ENCODE results near the gene LGALS16.
"Not testable (repeated sequence)": the region's sequence is repeated elsewhere in the genome, so short reads cannot be mapped to it uniquely, and the experiment has no call there.

Gene LGALS16

DNA sequence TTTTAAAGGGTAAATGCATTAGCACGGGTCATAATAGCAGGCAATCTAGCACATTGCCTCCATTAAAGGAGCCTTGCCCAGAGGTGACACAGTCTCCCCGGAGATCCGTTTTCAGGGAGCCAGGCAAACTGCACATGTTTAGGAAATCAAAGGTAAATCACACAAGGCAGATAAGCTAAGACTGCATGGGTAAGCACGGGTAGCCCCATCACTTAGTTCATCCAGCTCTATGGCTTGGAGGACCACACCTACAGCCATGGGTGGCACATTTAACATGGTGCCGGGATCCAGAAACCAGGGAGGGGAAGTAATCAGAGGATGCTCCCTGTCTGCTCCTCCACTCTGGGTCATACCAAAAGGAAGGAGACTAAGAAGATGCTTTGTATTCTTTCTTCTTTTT lies 16.8 kb downstream of the LGALS16 start:
- DNase-seq, result no peak
- in situ Hi-C loops (cut with MboI; ENCODE audit: low pct_unique_long_range_greater_than_20kb, low sequenced_read_pairs), result loop anchor here (25.0 kb wide), 1 partner anchor 110 kb away; no protein-coding TSS in a partner anchor

DNA sequence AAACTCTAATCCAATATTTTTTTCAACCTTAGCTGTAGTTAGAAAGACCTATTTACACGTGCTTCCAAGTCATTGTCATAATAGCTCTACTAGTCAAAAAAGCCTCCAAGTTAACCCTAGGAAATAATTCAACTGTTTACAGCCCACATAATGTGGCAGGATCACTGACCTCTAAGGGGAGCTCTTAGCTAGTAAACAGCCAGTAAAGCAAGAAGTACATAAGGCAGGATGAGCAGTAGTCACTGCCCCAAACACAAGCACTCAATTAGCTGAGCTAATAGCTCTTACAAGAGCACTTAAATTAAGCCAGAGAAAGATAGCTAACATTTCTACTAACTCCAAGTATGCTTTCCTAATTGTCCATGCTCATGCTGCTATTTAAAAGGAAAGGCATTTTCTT lies 18.1 kb downstream of the LGALS16 start:
- not testable (repeated sequence) for DNase-seq
- in situ Hi-C loops (cut with MboI; ENCODE audit: low pct_unique_long_range_greater_than_20kb, low sequenced_read_pairs), result loop anchor here (25.0 kb wide), 1 partner anchor 112 kb away; no protein-coding TSS in a partner anchor

DNA sequence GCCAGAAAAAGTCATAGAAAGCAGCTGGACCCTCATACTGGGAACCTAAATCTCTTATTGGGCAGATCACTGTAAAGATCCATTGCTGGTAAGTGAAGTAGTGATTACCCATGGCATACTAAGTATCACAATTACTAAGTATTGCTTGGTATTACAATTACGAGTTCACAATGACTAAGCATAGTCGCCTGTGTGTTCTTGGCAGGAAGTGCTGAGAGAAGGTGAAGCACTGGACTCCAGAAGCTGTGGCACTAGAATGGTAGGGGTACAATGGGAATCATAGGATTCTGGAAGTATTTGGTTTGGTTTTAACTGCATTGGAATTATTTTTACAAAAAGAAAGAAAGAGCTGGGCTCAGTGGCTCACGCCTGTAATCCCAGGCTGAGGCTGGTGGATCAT lies 20.3 kb downstream of the LGALS16 start:
- no peak for DNase-seq
- in situ Hi-C loops (cut with MboI; ENCODE audit: low pct_unique_long_range_greater_than_20kb, low sequenced_read_pairs), result no loop called here

DNA sequence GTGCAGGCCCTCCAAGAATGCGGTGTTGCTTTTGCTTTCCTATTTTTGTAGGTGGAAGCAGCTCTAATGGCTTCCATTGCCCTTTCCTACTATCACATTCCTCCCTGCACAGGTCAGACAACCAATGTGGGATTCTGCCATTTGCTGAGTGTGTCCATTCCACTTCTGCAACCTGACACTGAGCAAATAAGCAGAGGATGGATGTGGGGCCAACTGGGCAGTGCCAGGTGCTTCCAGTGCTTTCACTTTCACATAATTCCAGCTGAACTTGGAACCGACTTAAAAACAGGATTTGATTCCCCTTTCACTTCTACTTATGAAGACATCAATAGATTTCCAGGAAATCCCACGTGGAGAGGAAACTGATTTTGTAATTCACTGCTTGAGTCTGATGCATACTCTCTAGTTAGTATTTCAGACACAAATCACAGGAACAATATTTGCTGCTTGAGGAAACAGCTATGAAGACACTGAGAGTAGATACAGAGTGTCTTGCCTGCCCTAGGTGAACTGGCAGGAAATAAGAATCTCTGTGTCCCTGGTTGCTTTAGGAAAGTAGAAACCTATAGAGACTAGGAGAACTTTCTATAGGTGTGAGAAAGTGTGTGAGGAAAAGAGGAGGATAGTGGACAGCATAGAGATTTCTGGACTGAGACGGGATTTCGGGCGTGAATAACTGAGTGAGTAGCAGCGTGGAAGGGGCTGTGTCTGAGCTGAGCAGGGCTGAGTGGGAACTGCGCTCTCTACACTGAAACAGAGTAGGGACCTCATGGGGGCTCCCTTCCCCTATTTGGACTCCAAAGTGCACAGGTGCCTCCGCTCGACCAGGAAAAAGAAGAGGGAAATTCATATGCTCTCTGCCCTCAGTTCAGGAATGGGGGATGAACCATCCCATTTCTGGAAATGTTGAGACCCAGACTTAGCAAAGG lies 22.5 kb downstream of the LGALS16 start:
- in situ Hi-C loops (cut with MboI; ENCODE audit: low pct_unique_long_range_greater_than_20kb, low sequenced_read_pairs), result no loop called here
- DNase-seq, result no peak

DNA sequence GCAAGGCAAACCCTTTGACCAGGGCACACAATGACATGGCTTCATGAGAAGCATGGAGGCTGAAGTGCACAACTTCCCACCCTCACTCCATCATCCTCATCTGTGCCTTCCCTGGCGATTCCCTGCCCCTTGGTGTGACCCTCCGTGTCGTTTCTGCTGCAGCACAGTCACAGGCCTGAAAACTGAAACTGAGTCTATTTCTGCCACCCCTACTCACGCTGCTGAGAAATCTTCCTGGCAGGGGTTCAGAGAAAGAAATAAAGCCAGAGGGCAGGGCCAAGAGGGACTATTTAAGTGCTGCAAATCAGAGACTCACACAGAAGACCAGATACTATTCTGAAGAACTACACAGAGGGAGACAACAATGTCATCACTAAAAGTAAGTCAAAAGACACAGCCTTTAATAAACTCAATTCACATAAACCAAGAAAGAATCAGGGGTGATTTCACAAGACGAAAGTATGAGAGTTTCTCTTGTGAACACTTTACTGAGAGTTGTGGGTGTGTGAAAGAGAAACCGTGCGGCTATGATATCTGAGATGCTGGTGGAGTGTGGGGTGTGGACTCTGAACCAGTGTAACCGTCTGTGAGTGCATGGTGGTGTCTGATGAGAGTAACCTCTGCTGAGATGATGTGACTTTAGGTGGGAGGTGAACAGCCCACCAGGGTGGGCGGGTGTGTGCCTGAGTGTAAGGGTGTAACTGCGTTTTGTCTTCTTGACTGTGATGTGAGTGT lies 23.5 kb downstream of the LGALS16 start:
- in situ Hi-C loops (cut with MboI; ENCODE audit: low pct_unique_long_range_greater_than_20kb, low sequenced_read_pairs), result no loop called here
- no peak for DNase-seq

DNA sequence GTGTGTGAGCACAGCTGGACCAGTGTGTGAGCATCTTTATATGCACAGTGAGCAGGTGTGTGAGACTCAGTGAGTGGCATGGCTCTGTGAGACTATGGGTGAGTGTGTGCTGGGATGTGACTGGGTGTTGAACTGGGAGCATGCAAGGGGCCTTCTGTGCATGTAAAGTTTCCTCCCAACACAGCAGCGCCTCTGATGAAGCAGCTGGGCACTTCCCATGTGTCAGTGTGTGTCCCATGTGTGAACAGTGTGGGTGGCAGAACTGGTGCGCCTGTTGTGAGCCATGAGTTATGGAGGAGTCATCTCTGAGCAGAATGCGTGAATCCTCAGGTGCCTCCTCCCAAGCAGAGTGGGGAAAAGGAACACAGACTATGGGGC lies 24.1 kb downstream of the LGALS16 start:
- in situ Hi-C loops (cut with MboI; ENCODE audit: low pct_unique_long_range_greater_than_20kb, low sequenced_read_pairs), result no loop called here
- no peak for DNase-seq

DNA sequence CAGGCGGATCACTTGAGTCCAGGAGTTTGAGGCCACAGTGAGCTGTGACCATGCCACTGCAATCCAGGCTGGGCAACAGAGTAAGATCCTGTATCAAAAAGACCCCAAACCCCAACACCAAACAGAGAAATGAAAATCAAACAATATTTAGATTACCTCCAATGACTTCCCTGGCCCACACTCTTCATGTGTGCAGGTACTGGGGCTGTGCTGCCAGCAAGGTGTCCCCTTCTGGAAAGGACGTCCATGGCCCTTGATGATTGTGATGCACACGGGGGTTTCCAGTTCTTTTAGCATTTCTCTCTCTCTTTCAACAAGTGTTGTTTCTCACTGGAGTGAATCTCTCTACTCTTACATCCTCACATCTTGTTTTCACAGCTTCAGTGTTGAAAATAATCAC lies 24.9 kb downstream of the LGALS16 start:
- in situ Hi-C loops (cut with MboI; ENCODE audit: low pct_unique_long_range_greater_than_20kb, low sequenced_read_pairs), result no loop called here
- DNase-seq, result no peak

DNA sequence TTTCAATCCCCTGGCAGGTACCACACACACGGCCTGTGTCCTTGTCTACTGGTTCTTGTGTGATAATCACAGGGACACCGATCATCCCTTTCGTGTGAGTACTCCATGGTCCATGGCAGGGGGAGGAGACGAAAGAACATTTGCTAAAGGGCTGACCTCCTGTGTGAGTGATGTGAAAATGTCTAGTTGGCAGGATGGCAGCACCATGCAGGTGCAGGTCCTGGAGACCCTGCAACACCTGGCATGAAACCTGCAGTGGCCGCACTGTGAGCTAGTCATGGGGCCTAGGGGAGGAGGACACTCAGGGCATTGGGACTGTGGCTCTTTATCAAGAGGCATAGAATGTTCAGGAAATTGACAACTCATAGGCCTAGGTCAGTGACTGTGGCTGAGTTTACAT lies 25.7 kb downstream of the LGALS16 start:
- in situ Hi-C loops (cut with MboI; ENCODE audit: low pct_unique_long_range_greater_than_20kb, low sequenced_read_pairs), result no loop called here

DNA sequence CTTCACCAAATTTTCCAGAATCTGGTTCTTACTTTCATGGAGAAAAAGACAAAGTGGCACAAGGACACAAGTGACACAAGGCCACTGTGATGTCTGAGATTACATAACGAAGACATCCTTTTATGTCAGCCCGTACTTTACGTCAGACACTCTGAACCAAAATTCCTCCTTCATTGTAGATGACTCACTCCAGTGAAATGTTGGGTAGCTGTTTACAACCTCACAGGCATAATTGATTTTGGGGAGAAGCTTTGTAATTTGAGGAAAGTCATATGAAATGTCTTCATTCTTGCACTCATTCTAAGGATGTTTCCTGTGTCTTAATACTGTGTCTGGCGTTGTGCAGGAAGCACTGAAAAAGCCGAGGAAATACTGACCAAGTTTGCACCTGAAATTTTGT lies 28.6 kb downstream of the LGALS16 start:
- DNase-seq, result no peak
- in situ Hi-C loops (cut with MboI; ENCODE audit: low pct_unique_long_range_greater_than_20kb, low sequenced_read_pairs), result no loop called here

More for the DNA sequence above, 25.7 kb downstream of the LGALS16 start:
- DNase-seq, result no peak

DNA sequence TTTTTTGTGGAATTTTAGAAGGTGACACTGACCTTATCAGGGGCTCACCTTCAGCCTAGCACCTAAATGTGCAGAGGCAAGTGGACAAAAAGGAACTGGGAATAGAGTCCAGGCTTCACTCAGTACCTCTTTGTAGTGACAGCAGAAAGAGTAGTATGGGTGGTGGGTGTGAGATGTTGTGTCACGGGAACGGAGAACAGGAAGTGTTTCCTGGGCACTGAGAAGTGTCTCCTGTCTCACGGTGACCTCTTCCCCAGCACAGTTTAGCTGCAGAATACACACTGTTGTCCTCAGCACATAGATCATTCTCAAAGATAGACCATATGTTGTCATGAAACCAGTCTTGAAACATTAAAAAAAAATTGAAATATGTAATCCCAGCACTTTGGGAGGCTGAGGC lies 31.0 kb downstream of the LGALS16 start:
- no peak for DNase-seq

DNA sequence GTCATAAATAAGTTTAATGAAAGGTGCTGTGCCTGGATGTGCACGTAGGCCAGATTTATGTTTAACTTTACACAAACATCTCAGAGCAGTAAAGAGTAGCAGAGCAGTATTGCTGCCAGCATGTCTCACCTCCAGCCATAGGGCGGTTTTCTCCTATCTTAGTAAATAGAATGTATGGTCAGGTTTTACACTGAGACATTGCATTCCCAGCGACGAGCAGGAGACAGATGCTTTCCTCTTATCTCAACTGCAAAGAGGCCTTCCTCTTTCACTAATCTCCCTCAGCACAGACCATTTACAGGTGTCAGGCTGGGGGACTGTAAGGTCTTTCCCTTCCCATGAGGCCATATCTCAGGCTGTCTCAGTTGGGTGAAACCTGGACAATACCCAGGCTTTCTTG lies 32.9 kb downstream of the LGALS16 start:
- DNase-seq; in situ Hi-C loops (cut with MboI; ENCODE audit: low pct_unique_long_range_greater_than_20kb, low sequenced_read_pairs): not testable (repeated sequence)

More for the DNA sequence above, 31.0 kb downstream of the LGALS16 start:
- in situ Hi-C loops (cut with MboI; ENCODE audit: low pct_unique_long_range_greater_than_20kb, low sequenced_read_pairs), result no loop called here

DNA sequence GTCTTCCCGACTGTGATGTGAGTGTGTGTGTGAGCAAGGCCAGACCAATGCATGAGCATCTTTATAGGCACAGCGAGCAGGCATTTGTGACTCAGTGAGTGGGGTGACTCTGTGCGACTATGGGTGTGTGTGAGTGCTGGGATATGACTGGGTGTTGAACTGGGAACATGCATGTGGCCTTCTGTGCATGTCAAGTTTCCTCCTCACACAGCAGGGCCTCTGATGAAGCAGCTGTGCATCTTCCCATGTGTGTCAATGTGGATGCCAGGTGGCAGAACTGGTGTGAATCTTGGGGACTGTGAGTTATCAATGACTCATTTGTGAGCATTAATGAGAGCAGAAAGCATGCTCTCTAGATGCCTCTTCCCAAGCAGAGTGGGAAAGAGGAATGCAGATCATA lies 36.5 kb downstream of the LGALS16 start:
- no peak for DNase-seq
- in situ Hi-C loops (cut with MboI; ENCODE audit: low pct_unique_long_range_greater_than_20kb, low sequenced_read_pairs), result no loop called here

DNA sequence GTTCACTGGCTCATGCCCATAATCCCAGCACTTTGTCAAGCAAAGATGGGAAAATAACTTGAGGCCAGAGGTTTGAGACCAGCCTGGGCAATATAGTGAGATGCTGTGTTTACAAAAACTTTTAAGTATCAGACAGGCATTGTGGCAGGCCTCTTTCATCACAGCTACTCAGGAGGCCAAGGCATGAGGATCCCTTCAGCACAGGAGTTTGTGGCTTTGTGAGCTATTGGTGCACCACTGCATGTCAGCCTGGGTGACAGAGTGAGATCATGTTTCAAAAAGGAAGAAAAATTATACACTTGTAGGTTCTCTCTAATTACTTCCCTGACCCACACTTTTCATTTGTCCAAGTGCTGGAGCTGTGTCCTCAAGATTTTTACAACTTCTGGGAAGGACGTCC lies 37.1 kb downstream of the LGALS16 start:
- no peak for DNase-seq
- in situ Hi-C loops (cut with MboI; ENCODE audit: low pct_unique_long_range_greater_than_20kb, low sequenced_read_pairs), result no loop called here

DNA sequence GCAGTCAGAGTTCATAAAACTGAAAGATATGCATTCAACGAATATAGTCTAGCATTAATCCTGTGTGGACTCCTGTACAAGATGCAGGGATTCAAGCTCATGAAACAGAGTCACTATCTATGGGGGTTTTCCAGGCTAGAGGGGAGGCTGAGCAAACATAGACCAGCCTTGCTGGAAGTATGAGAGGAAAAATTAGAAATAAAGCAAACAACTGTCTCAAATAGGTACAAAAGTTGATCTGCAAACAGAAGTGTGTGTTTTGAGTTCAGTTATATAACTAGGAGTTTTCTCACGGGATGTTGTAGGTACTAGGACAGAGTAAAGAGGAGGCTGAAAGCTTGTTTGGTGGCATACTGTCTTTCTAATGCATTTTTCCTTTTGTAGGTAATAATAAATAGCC lies 40.0 kb downstream of the LGALS16 start:
- no peak for DNase-seq
- in situ Hi-C loops (cut with MboI; ENCODE audit: low pct_unique_long_range_greater_than_20kb, low sequenced_read_pairs), result no loop called here

DNA sequence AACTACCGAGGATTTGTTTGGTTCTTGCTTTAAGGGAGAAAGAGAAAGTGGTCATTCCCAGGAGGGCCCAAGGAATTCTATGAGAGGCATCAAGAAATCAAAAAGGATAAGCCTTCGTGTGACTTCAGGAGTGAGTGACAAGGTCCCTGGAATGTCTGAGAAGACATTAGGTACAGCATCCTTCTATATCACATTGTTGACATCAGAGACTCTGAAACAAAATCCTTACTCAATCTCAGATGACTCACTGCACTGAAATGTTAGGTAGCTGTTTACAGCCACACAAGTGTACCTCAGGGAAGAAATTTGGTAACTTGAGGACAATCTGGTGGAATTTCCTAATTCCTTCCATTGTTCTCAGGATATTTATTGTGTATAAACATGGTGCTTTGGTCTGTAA lies 40.7 kb downstream of the LGALS16 start:
- in situ Hi-C loops (cut with MboI; ENCODE audit: low pct_unique_long_range_greater_than_20kb, low sequenced_read_pairs), result no loop called here
- no peak for DNase-seq

DNA sequence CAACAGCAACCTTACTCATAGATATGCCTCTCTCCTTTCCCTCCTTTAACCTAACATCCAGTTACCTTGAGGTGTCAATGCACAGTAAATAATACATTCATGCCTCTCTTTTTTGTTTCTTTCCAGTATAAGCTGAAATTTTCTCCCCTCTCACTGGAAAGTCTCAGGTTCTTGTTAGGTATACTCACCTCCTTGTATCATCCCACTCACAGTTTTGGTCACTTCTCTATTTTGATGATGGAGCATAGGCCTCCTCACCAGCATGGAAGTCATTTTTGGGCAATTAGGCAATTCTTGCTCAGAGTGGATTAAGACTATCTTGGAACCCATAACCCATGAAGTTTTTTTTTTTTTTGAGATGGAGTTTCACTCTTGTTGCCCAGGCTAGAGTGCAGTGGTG lies 42.8 kb downstream of the LGALS16 start:
- in situ Hi-C loops (cut with MboI; ENCODE audit: low pct_unique_long_range_greater_than_20kb, low sequenced_read_pairs), result no loop called here
- DNase-seq, result no peak

DNA sequence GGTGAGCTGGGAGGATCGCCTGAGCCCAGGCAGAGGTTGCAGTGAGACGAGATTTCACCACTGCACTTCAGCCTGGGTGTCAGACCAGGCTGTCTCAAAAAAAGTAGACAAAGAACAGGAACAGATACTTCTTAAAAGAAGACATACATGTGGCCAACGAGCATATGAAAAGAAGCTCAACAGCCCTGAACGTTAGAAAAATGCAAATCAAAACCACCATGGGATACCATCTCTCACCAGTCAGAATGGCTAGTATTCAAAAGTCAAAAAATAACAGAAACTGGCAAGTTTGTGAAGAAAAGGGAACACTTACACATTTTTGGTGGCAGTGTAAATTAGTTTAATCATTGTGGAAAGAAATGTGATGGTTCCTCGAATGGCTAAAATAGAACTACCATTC lies 45.6 kb downstream of the LGALS16 start:
- in situ Hi-C loops (cut with MboI; ENCODE audit: low pct_unique_long_range_greater_than_20kb, low sequenced_read_pairs), result no loop called here
- DNase-seq, result no peak

DNA sequence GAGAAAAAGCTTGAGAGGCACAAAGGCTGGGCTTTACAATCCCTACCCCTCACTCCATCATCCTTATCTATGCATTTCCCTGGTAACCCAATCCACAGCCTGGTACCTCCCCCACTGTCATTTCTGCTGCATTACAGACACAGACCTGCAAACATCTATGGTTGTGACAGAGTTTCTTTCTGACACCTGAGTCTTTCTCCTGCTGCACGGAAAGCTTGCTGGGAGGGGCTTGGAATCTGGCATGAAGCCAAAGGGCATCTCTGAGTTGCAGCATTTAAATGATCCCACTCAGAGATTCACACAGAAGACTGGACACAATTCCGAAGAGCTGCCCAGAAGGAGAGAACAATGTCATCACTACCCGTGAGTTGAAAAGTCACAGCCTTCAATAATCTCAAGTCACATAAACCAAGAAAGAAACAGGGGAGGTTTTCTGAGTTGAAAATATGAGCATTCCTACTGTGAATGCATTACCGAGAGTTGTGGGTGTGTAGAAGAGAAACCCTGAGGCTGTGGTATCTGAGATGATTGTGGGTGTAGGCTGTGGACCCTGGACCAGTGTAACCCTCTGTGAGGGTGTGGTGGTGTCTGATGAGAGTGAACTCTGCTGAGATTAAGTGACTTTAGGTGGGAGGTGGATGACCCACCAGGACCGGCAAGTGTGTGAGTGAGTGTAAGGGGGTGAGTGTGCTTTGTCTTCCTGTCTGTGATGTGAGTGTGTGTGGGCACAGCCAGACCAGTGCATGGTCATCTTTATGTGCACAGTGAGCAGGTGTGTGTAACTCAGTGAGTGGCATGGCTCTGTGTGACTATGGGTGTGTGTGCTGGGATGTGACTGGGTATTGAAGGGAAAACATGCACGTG lies 48.7 kb downstream of the LGALS16 start, which contains the start of gene LGALS14:
TSS of gene LGALS14 (plus strand) at position 301 of the 864 bp plus-strand sequence. CDS start at position 349, 48 bp downstream.
- no peak for DNase-seq
- in situ Hi-C loops (cut with MboI; ENCODE audit: low pct_unique_long_range_greater_than_20kb, low sequenced_read_pairs), result no loop called here

DNA sequence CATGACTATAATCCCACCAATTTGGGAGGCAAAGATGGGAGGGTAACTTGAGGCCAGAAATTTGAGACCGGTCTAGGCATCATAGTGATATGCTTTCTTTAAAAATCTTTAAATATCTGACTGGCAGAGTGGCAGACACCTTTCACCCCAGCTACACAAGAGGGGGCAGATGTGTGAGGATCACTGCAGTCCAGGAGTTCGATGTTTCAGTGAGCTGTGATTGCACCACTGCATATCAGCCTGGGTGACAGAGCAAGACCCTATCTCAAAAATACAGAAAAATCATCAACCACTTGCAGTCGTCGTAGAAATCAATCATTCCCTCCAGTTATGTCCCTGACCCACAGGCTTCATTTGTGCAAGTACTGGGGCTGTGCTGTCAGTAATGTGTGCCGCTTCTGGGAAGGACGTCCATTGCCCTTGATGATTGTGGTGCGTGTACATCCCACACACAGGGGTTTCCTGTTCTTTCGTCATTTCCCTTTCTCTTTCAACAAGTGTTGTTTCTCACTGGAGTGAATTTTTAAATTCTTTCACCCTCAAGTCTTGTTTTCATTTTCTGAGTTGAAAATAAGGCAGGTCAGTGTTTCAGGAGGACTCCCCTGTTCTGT lies 50.0 kb downstream of the LGALS16 start:
- in situ Hi-C loops (cut with MboI; ENCODE audit: low pct_unique_long_range_greater_than_20kb, low sequenced_read_pairs), result no loop called here
- peak; percentile 37 for DNase-seq

Data from KBM-7 (cell line).